ENCODE measurements around the gene DPY19L1. TPM values are rescaled to one million over a fixed set of nuclear protein-coding genes. Genes with fewer than 3 reads are reported as not detected.
"Not testable (repeated sequence)": the region's sequence is repeated elsewhere in the genome, so short reads cannot be mapped to it uniquely, and the experiment has no call there.

Gene DPY19L1
- total and polyA plus RNA-seq, 8 donors, result 2.0 to 28.7 (median 5.0) TPM

DNA sequence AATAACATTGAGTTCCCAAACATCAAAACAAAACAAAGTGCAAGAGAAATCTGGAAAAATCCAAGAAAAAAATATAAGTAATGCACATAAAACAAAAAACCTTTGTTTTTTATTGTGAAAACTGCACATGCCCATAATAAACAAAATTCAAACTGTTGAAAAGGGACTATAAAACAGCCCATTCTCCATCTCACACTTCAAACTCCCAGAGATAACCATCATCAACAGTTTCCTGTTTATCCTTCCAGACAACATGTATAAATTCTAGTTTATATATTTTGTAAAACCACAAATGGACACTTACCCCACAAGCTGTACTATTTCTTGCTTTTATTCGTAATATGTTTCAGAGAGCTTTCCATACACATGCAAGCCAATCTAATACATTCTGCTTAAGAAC is 79.3 kb downstream of the DPY19L1 start:
- intact Hi-C loops (cut with DNase I; ENCODE audit: low total_unique reads), result no loop called here
- Histone ChIP-seq H3K4me1 (no peaks in the 10 kb centered on the region), H3K27ac (no peak overlapping the region), H3K36me3 (peaks cover 0 to 19% (median 18%) of the 10 kb centered on the region in 4 donors), H3K27me3 (no peaks in the 10 kb centered on the region), H3K9me3 (no peaks in the 10 kb centered on the region), H3K4me3 (no peak overlapping the region)
- WGBS, 5 donors, result 74 to 90% (median 89%) methylated on average over 1 of the region's 1 CpG
- DNase-seq, result no peak
- TF ChIP-seq EP300 (IDR thresholded peaks at IDR 0.05) (no peak), POLR2A (IDR thresholded peaks at IDR 0.05) (no peak), POLR2AphosphoS5 (IDR thresholded peaks at IDR 0.05) (no peak)
- TF ChIP-seq, protein P1, sequence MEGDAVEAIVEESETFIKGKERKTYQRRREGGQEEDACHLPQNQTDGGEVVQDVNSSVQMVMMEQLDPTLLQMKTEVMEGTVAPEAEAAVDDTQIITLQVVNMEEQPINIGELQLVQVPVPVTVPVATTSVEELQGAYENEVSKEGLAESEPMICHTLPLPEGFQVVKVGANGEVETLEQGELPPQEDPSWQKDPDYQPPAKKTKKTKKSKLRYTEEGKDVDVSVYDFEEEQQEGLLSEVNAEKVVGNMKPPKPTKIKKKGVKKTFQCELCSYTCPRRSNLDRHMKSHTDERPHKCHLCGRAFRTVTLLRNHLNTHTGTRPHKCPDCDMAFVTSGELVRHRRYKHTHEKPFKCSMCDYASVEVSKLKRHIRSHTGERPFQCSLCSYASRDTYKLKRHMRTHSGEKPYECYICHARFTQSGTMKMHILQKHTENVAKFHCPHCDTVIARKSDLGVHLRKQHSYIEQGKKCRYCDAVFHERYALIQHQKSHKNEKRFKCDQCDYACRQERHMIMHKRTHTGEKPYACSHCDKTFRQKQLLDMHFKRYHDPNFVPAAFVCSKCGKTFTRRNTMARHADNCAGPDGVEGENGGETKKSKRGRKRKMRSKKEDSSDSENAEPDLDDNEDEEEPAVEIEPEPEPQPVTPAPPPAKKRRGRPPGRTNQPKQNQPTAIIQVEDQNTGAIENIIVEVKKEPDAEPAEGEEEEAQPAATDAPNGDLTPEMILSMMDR (IDR thresholded peaks at IDR 0.05), result no peak

DNA sequence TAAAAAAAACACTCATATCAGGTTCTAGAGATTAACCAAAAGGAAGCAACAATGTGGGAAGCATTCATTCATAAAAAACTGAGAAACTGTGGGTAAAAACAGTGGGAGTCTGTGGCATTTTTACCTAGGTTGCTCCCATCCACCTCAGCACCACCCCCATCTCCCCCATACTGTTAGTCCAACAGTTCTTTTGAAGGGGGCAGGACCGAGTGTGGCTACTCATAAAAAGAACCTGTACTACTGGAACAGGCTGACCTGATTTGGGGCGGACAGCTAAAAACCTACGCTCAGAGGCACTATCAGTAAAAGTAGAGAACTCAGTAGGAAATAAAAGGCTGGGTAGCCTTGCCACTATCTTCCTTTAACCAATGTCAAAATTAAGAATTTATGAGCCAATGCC is 84.5 kb downstream of the DPY19L1 start:
- no peak overlapping the region for H3K4me3 ChIP-seq
- H3K36me3 ChIP-seq, result peaks cover 0 to 36% (median 25%) of the 10 kb centered on the region in 4 donors
- no peaks in the 10 kb centered on the region for H3K27me3 ChIP-seq
- no peaks in the 10 kb centered on the region for H3K4me1 ChIP-seq
- WGBS, 5 donors, result 90 to 96% (median 95%) methylated on average over 3 of the region's 3 CpGs
- no peak overlapping the region for H3K27ac ChIP-seq
- DNase-seq, result no peak
- H3K9me3 ChIP-seq, result no peaks in the 10 kb centered on the region
- intact Hi-C loops (cut with DNase I; ENCODE audit: low total_unique reads), result no loop called here
- TF ChIP-seq, protein P1 (IDR thresholded peaks at IDR 0.05), result no peak
- TF ChIP-seq POLR2A (IDR thresholded peaks at IDR 0.05), result no peak
- no peak for TF ChIP-seq POLR2AphosphoS5 (IDR thresholded peaks at IDR 0.05)
- no peak for TF ChIP-seq EP300 (IDR thresholded peaks at IDR 0.05)

DNA sequence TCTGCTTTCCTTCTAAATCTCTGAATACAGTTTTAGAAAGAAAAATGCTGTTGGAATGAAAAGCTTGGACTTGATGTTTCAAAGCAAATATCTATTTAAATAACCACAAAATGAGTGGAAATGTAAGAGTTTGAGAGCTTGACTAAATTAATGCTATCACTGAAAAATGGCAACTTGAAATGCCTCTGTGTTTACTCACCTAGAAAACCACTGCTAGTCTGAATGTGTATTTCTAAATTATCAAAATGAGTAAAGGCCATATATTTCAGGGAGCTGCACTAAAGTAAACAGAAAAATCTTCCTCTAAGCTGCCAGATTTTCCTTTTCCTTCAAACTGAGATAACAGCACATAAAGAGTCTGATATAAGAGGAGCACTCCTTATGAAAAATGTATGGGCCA is 87.9 kb downstream of the DPY19L1 start:
- H3K27ac ChIP-seq, result no peak overlapping the region
- DNase-seq, result no peak
- H3K27me3 ChIP-seq, result no peaks in the 10 kb centered on the region
- no peak overlapping the region for H3K4me3 ChIP-seq
- no peaks in the 10 kb centered on the region for H3K9me3 ChIP-seq
- intact Hi-C loops (cut with DNase I; ENCODE audit: low total_unique reads), result no loop called here
- H3K36me3 ChIP-seq, result peaks cover 0 to 39% (median 15%) of the 10 kb centered on the region in 4 donors
- TF ChIP-seq EP300 (IDR thresholded peaks at IDR 0.05), result no peak
- TF ChIP-seq POLR2A (IDR thresholded peaks at IDR 0.05), result no peak
- no peaks in the 10 kb centered on the region for H3K4me1 ChIP-seq

DNA sequence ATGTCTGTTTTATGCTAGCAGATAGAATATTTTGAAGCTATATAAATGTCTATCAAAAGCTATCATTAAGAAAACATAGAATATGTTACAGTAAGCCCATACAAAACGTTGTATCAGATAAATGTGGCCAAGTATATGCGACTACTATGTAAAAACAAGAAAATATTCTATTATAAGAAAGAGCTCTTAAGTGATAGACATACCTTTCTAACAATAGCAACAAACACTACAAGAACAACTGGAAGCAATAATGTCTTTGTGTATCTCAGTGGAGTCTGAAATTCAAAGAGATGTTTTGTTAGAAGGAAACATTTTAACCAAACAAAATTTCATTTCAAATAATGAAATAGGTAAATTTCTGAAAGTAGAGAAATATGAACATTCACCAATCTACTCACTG is 89.9 kb downstream of the DPY19L1 start:
- H3K4me1 ChIP-seq; H3K27ac ChIP-seq; H3K9me3 ChIP-seq; H3K4me3 ChIP-seq; DNase-seq; H3K27me3 ChIP-seq; intact Hi-C loops (cut with DNase I; ENCODE audit: low total_unique reads): not testable (repeated sequence)
- peaks cover 0 to 27% (median 7%) of the 10 kb centered on the region in 4 donors for H3K36me3 ChIP-seq
- 71 to 82% (median 78%) methylated on average over 2 of the region's 2 CpGs for WGBS, 5 donors

DNA sequence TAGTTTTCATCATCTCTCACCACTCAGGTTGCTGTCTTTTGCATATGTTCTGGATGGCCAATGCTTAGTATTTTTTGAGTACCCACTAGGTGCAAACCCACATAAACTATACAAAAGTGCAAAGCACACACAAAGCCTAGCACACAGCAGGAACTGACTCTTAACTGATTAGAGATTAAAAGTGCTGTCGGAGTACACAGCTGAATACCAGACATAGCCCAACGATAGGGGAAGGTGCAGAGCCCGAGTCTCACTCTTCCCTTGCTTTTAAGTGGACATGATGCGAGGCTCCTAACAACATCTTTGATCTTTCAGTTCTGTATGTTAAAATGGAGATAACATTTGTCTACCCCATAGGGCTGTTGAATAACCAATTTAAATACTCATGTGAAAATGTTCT is 90.8 kb downstream of the DPY19L1 start:
- peaks cover 0 to 27% (median 7%) of the 10 kb centered on the region in 4 donors for H3K36me3 ChIP-seq
- no peaks in the 10 kb centered on the region for H3K4me1 ChIP-seq
- no peak for DNase-seq
- H3K27me3 ChIP-seq, result no peaks in the 10 kb centered on the region
- WGBS, 5 donors, result 63 to 85% (median 70%) methylated on average over 4 of the region's 4 CpGs
- intact Hi-C loops (cut with DNase I; ENCODE audit: low total_unique reads), result no loop called here
- H3K27ac ChIP-seq, result no peak overlapping the region
- no peak for TF ChIP-seq POLR2A (IDR thresholded peaks at IDR 0.05)
- no peak for TF ChIP-seq POLR2AphosphoS5 (IDR thresholded peaks at IDR 0.05)
- TF ChIP-seq EP300 (IDR thresholded peaks at IDR 0.05), result no peak
- TF ChIP-seq, protein P1 (IDR thresholded peaks at IDR 0.05), result no peak
- no peaks in the 10 kb centered on the region for H3K9me3 ChIP-seq
- no peak overlapping the region for H3K4me3 ChIP-seq

DNA sequence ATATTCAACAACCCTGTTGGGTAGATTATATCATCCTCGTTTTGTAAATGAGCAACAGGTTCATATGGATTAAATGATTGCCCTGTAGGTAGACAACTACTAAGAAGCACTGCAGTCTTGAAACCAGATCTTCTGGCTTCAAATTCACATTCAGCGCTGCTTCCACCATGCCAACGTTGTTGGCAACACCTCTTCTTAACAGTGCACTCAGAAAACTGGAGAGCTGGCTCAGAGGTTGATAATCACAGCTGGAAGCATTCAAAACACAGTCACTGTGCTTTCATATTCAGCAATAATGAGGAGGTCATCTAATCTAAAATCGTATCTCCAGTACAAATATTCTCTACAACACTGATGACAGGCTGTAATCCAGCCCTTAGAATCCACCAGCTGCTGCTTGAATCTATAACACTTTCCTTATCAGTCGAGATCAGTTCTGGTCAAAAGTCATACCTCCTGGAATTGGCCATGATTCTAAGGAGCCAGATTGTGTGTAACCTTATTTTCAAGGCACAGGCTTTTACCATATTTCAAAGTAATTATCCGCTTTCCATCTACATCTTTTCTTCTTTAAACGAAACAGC is 91.3 kb downstream of the DPY19L1 start:
- H3K36me3 ChIP-seq, result peaks cover 0 to 28% (median 7%) of the 10 kb centered on the region in 4 donors
- H3K4me1 ChIP-seq; H3K4me3 ChIP-seq; H3K9me3 ChIP-seq; DNase-seq; intact Hi-C loops (cut with DNase I; ENCODE audit: low total_unique reads); H3K27me3 ChIP-seq; H3K27ac ChIP-seq: not testable (repeated sequence)
- 71 to 80% (median 73%) methylated on average over 7 of the region's 7 CpGs for WGBS, 5 donors
